ENCODE results near the gene TRIM31.

Gene TRIM31

DNA sequence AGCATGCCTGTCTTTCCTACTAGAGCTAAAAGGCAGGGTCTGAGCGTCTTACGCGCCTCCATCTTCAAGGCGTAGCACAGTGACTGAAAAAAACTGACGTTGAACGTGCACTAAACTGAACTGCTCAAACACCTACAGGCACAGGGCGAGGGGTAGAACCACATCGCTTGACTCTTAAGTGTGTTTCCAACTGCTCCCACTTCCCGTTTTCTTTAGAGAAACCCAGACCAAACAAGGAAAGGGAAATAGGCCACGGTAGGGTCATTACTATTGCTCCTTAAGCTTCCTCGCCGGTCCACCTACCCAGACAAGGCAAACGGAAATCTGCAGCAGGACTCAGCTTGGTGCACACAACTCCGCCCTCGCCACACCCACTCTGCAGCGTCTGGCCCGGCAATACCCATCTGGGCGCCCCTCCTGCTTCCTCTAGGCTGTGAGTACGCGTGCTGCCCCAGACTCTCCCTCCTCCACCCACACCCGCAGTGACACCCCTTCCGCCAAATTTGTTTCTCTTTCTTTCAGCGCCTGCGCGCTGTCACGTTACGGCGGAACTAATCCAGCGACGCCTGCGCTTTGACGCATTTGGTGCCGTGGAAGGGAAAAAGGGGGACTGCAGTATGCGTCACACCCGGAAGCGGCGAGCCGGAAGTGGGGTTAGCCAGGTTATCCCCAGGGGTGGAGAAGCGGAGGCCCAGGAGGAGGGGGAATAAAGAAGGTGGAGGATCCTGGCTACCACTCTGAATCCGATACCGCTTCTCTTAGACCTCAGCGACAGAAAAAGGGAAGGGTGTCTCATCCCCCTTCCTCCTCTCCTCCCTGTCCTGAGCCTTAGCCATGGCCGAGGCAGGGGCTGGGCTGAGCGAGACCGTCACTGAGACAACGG, 46.1 kb downstream of the TRIM31 start, which contains the start of gene PPP1R11:
Gene PPP1R11, plus strand, starts transcription at position 622 of the 883 bp plus-strand sequence. Its CDS starts 213 bp downstream, at position 835.
- H3K4me3 ChIP-seq (ENCODE audit: low read length) = peak within 1 kb of the TSS; percentile 94
- peak; percentile 99 for DNase-seq (ENCODE audit: low read depth)
- TF ChIP-seq, protein P1, sequence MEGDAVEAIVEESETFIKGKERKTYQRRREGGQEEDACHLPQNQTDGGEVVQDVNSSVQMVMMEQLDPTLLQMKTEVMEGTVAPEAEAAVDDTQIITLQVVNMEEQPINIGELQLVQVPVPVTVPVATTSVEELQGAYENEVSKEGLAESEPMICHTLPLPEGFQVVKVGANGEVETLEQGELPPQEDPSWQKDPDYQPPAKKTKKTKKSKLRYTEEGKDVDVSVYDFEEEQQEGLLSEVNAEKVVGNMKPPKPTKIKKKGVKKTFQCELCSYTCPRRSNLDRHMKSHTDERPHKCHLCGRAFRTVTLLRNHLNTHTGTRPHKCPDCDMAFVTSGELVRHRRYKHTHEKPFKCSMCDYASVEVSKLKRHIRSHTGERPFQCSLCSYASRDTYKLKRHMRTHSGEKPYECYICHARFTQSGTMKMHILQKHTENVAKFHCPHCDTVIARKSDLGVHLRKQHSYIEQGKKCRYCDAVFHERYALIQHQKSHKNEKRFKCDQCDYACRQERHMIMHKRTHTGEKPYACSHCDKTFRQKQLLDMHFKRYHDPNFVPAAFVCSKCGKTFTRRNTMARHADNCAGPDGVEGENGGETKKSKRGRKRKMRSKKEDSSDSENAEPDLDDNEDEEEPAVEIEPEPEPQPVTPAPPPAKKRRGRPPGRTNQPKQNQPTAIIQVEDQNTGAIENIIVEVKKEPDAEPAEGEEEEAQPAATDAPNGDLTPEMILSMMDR (IDR thresholded peaks at IDR 0.05; ENCODE audit: insufficient read depth, low read depth, low read length, missing control alignments) = no peak

DNA sequence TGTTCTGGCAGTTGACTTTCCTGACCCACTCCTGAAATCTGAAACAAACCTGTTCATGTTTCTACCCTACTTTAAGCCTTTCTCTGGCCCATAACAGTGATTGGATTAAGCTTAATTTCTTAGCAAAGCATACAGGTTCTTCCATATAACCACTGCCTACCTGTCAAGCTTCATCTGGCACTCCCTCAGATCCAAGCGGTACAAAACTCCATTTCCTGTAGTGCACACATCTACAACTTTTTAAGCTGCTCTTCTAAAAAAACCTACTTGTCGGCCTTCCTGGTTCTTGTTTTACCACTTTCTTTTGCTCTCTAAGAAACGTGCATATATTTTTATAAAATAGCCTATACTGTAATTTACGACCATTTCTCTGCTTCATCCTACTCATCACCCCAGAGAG, 46.8 kb downstream of the TRIM31 start:
- peak overlapping the region; percentile 94 for H3K4me3 ChIP-seq (ENCODE audit: low read length)
- TF ChIP-seq, protein P1 (IDR thresholded peaks at IDR 0.05; ENCODE audit: insufficient read depth, low read depth, low read length, missing control alignments) = no peak
- DNase-seq (ENCODE audit: low read depth) = no peak

DNA sequence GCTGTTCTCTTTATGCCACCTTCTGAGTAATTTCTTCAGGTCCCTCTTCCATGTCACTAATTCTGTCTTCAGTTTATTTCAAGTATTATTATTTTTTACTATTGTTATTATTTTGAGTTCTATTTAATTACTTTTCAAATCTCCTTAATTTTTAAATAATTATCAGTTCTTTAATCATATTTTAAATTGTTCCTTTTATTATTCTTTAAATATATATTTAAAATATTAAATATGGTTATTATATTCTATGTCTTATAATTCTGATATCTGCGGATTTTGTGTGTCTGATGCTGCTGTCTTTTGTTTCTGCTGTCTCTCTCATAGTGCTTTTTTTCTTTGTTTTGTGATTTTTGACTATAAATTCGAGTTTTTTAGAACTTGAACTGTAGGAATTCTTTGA, 49.6 kb downstream of the TRIM31 start:
- DNase-seq (ENCODE audit: low read depth) = no peak
- no peak overlapping the region for H3K4me3 ChIP-seq (ENCODE audit: low read length)
- TF ChIP-seq, protein P1 (IDR thresholded peaks at IDR 0.05; ENCODE audit: insufficient read depth, low read depth, low read length, missing control alignments) = no peak

DNA sequence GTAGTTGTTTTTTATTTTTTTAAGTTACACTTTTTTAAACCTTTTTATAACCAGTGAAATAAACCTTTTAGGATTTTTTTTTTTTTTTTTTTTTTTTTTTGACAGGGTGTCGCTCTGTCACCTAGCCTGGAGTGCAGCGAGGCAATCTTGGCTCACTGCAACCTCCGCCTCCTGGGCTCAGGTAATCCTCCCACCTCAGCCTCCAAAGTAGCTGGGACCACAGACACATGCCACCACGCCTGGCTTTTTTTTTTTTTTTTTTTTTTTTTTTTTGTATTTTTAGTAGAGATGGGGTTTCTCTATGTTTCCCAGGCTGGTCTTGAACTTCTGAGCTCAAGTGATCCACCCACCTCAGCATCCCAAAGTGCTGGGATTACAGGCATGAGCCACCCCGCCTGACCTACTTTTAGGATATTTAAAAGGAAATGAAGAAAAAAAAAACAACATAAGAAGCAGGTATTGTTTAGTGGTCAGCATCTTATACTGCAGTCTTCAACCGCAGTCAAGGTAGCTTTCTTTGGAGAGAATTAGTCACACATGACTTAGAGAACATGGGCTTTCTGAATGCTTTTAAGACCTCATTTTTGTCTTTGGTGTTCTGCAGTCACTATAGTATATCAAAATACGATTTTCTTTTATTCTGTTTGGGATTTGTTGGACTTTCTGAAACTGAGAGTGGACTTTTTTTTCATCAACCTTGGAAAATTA, 50.3 kb downstream of the TRIM31 start:
- DNase-seq (ENCODE audit: low read depth) = no peak
- H3K4me3 ChIP-seq (ENCODE audit: low read length) = peak overlapping the region; percentile 99

DNA sequence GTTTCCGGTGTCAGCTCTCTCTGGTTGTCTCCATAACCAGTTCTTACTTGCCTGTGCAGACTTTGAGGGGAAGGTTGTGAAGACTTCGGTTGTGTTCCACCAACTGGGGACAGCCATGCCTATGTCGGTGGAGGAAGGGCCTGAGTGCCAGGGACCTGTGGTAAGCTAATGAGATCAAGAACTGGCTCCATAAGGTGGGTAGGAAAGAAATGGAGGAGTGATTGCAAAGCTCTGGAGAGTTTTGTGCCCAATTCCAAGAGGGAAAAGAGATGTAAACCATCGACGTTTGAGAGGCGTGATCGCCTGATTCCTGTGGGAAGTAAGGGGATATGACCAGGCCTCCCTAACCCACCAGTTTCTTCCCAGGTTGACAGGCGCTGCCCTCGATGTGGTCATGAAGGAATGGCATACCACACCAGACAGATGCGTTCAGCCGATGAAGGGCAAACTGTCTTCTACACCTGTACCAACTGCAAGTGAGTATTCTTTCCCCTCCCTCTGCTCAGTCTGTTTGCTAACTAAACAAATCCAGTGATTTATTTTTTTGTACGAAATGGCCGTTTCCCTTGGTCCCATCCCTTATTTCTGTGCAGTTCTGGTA, 50.9 kb downstream of the TRIM31 start:
- TF ChIP-seq, protein P1 (IDR thresholded peaks at IDR 0.05; ENCODE audit: insufficient read depth, low read depth, low read length, missing control alignments) = no peak
- H3K4me3 ChIP-seq (ENCODE audit: low read length) = peak overlapping the region; percentile 99
- peak; percentile 36 for DNase-seq (ENCODE audit: low read depth)

More for the DNA sequence above, 50.3 kb downstream of the TRIM31 start:
- TF ChIP-seq, protein P1 (IDR thresholded peaks at IDR 0.05; ENCODE audit: insufficient read depth, low read depth, low read length, missing control alignments) = no peak

DNA sequence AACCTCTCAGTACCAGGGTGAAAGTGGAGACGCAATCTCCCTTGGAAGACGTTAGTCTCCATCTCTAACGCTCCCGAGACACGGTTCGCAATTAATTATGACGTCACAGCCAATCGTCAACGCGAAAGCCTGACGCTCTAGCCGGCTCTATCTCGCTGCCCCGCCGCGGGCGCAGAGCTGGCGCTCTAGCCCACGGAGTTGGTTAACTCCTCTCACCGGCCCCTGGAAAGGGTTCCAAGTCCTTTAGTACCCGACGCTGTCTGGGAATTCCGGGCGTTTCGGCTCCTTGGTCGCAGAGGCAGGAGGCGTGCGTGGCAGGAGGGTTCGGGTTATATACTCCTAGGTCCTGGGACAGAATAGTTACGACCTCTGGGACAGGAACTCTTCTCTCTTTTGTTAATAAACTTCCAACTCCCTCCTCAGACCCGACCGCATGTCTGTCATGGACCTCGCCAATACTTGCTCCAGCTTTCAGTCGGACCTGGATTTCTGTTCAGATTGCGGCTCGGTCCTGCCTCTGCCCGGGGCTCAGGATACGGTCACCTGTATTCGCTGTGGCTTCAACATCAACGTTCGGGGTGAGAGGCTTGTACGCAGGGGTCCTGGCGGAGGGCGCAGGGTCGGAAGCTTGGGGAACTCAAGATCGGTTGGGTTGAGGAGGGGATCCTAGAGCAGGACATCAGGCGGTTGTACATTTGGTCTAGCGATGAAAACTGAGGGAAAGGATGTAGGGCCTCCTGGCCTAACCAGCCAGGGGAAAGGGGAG, 51.6 kb downstream of the TRIM31 start, which contains the start of gene POLR1H:
Gene POLR1H, plus strand, starts transcription at position 174 of the 766 bp plus-strand sequence. Its CDS starts 260 bp downstream, at position 434.
- TF ChIP-seq, protein P1 (IDR thresholded peaks at IDR 0.05; ENCODE audit: insufficient read depth, low read depth, low read length, missing control alignments) = no peak
- DNase-seq (ENCODE audit: low read depth) = peak; percentile 97
- peak within 1 kb of the TSS; percentile 99 for H3K4me3 ChIP-seq (ENCODE audit: low read length)
